ENCODE data around the gene SEC24D. TPM values are rescaled to one million over a fixed set of nuclear protein-coding genes. Genes with fewer than 3 reads are reported as not detected.

The SEC24D gene
- total RNA-seq, 1 donor from 2014 or later: 48.5 TPM

DNA sequence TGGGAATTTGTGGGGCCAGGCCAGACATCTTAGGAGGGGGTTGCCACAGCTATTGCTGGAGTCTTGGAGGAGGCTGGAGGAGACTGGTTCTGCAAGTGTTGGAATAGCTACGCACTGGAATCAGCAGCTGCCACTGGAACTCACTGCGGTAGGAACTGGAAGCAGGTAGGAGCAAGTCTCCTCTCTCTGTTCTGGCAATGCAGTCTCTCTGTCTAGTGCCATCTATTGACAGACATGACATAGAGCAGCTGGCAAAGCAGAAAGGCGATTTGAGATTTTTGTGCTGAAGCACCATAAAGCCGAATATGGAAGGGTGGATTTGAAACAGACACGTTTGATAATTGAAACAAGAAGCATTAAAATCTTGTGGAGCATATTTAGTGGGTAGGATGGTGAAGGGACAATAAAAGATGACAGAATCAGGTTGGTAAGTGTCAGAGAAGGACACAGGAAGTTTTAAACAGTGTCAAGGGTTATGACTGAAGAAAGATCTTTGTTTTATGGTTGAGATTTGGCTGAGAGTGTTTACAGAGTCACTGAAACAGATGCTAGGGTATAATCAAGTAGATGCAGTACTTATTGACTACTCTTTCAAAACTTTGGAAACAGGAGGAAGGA, 29.3 kb upstream of the SEC24D start:
- H3K4me3 ChIP-seq (ENCODE audit: low read depth, low read length): no peak overlapping the region
- TF ChIP-seq, protein P1, sequence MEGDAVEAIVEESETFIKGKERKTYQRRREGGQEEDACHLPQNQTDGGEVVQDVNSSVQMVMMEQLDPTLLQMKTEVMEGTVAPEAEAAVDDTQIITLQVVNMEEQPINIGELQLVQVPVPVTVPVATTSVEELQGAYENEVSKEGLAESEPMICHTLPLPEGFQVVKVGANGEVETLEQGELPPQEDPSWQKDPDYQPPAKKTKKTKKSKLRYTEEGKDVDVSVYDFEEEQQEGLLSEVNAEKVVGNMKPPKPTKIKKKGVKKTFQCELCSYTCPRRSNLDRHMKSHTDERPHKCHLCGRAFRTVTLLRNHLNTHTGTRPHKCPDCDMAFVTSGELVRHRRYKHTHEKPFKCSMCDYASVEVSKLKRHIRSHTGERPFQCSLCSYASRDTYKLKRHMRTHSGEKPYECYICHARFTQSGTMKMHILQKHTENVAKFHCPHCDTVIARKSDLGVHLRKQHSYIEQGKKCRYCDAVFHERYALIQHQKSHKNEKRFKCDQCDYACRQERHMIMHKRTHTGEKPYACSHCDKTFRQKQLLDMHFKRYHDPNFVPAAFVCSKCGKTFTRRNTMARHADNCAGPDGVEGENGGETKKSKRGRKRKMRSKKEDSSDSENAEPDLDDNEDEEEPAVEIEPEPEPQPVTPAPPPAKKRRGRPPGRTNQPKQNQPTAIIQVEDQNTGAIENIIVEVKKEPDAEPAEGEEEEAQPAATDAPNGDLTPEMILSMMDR (IDR thresholded peaks at IDR 0.05; ENCODE audit: insufficient read depth, low read length, poor library complexity, severe bottlenecking): peak; percentile 88
- H3K27me3 ChIP-seq (ENCODE audit: control insufficient read depth, insufficient read depth, low read length): no peaks in the 10 kb centered on the region
- no peaks in the 10 kb centered on the region for H3K36me3 ChIP-seq (ENCODE audit: control insufficient read depth, insufficient read depth, low read length)
- DNase-seq (ENCODE audit: low read depth): peak; percentile 44

GRCh38 chr4:118858779-118859178, 22.9 kb upstream of the SEC24D start:
- TF ChIP-seq, protein P1 (IDR thresholded peaks at IDR 0.05; ENCODE audit: insufficient read depth, low read length, poor library complexity, severe bottlenecking): no peak
- no peak overlapping the region for H3K4me3 ChIP-seq (ENCODE audit: low read depth, low read length)
- H3K27me3 ChIP-seq (ENCODE audit: control insufficient read depth, insufficient read depth, low read length): no peaks in the 10 kb centered on the region
- H3K36me3 ChIP-seq (ENCODE audit: control insufficient read depth, insufficient read depth, low read length): no peaks in the 10 kb centered on the region
- no peak for DNase-seq (ENCODE audit: low read depth)

DNA sequence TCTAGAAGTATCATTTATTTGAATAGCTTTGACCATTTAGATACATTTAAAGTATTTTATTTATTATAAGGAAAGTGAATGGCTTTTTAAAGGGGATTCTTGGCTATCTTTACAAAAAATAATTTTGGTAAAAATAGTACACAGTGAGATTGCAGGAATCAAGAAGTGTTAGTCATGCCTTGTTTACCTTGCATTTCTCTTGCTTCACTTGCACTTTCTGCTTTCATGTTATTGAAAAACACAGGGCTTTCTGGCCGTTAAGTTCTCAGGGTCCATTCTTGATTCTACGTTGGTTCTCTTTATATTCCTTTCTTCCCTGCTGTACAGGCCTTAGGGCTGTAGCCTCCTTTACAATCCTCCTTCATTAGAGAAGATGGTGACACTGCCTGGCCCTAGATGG, 21.8 kb upstream of the SEC24D start:
- Histone ChIP-seq H3K36me3 (ENCODE audit: control insufficient read depth, insufficient read depth, low read length) (no peaks in the 10 kb centered on the region), H3K4me3 (ENCODE audit: low read depth, low read length) (no peak overlapping the region), H3K27me3 (ENCODE audit: control insufficient read depth, insufficient read depth, low read length) (no peaks in the 10 kb centered on the region)
- DNase-seq (ENCODE audit: low read depth): no peak
- TF ChIP-seq, protein P1 (IDR thresholded peaks at IDR 0.05; ENCODE audit: insufficient read depth, low read length, poor library complexity, severe bottlenecking): no peak

GRCh38 chr4:118850488-118851173, 14.7 kb upstream of the SEC24D start:
- H3K27me3 ChIP-seq (ENCODE audit: control insufficient read depth, insufficient read depth, low read length): no peaks in the 10 kb centered on the region
- no peak for DNase-seq (ENCODE audit: low read depth)
- TF ChIP-seq, protein P1 (IDR thresholded peaks at IDR 0.05; ENCODE audit: insufficient read depth, low read length, poor library complexity, severe bottlenecking): no peak
- peak overlapping the region; percentile 46 for H3K4me3 ChIP-seq (ENCODE audit: low read depth, low read length)
- H3K36me3 ChIP-seq (ENCODE audit: control insufficient read depth, insufficient read depth, low read length): no peaks in the 10 kb centered on the region

GRCh38 chr4:118849867-118850487, 14.1 kb upstream of the SEC24D start:
- TF ChIP-seq, protein P1 (IDR thresholded peaks at IDR 0.05; ENCODE audit: insufficient read depth, low read length, poor library complexity, severe bottlenecking): no peak
- Histone ChIP-seq H3K27me3 (ENCODE audit: control insufficient read depth, insufficient read depth, low read length) (no peaks in the 10 kb centered on the region), H3K36me3 (ENCODE audit: control insufficient read depth, insufficient read depth, low read length) (no peaks in the 10 kb centered on the region), H3K4me3 (ENCODE audit: low read depth, low read length) (peak overlapping the region; percentile 46)
- no peak for DNase-seq (ENCODE audit: low read depth)

Measured in kidney epithelial cell (primary cell).